C4-2B (cell line): ENCODE data around the gene RAMP3.

Experiments used
- CTCF ChIP-seq: fragments of 450-650 bp; conservative IDR thresholded peaks from 2 replicates; pipeline ENCODE4 v1.5.1; 2017; ENCODE audit warnings: mild to moderate bottlenecking
- ZFX ChIP-seq: fragments of 450-650 bp; IDR thresholded peaks from 2 replicates; pipeline ENCODE4 v1.6.1; 2017

- no peak for TF ChIP-seq CTCF
- TF ChIP-seq ZFX = no peak
Observed at GRCh38 chr7:45176091-45176490, 18.5 kb downstream of the RAMP3 start.
